WTC11 (cell line): ENCODE measurements around the gene DYSF.

Experiments used
- ATF1 ChIP-seq: sonication (generic); formaldehyde crosslinking; IDR thresholded peaks from 2 replicates; pipeline ENCODE4 v1.8.1; 2023; ENCODE audit warnings: mild to moderate bottlenecking, moderate library complexity, missing genetic modification reagents
- CDX4 ChIP-seq: fragments of 250-450 bp; sonication (Bioruptor Pico); IDR thresholded peaks from 2 replicates; pipeline ENCODE4 v1.9.0; 2021; ENCODE audit warnings: moderate library complexity, mild to moderate bottlenecking, inconsistent platforms, borderline replicate concordance
- CREB1 ChIP-seq: sonication (generic); formaldehyde crosslinking; IDR thresholded peaks from 2 replicates; pipeline ENCODE4 v1.8.0; 2023; ENCODE audit warnings: mild to moderate bottlenecking, missing genetic modification reagents
- CTCF ChIP-seq: fragments of 200-600 bp; IDR thresholded peaks from 2 replicates; pipeline ENCODE4 v1.8.0; 2022; ENCODE audit warnings: antibody characterized with exemption
- ETV6 ChIP-seq: sonication (generic); formaldehyde crosslinking; IDR thresholded peaks from 2 replicates; pipeline ENCODE4 v1.8.1; 2022; ENCODE audit warnings: mild to moderate bottlenecking, missing genetic modification reagents
- FOXK1 ChIP-seq: sonication (generic); formaldehyde crosslinking; IDR thresholded peaks from 2 replicates; pipeline ENCODE4 v1.8.0; 2022; ENCODE audit warnings: mild to moderate bottlenecking, moderate library complexity, missing genetic modification reagents
- GRHL2 ChIP-seq: fragments of 250-450 bp; sonication (Bioruptor Pico); IDR thresholded peaks from 2 replicates; pipeline ENCODE4 v1.8.0; 2022; ENCODE audit warnings: mild to moderate bottlenecking, moderate library complexity; ENCODE audit not compliant: insufficient replicate concordance, severe bottlenecking
- MAX ChIP-seq: sonication (generic); formaldehyde crosslinking; IDR thresholded peaks from 2 replicates; pipeline ENCODE4 v1.8.0; 2022; ENCODE audit warnings: mild to moderate bottlenecking, missing genetic modification reagents
- NFYB ChIP-seq: sonication (generic); formaldehyde crosslinking; conservative IDR thresholded peaks from 2 replicates; pipeline ENCODE4 v1.8.0; 2022; ENCODE audit warnings: low read depth, missing genetic modification reagents
- NR2C2 ChIP-seq: sonication (generic); formaldehyde crosslinking; IDR thresholded peaks from 2 replicates; pipeline ENCODE4 v1.8.0; 2022; ENCODE audit warnings: mild to moderate bottlenecking, missing genetic modification reagents
- SOX15 ChIP-seq: fragments of 250-450 bp; sonication (Bioruptor Pico); IDR thresholded peaks from 2 replicates; pipeline ENCODE4 v1.9.0; 2021; ENCODE audit warnings: mild to moderate bottlenecking
- ZNF263 ChIP-seq: sonication (generic); formaldehyde crosslinking; IDR thresholded peaks from 2 replicates; pipeline ENCODE4 v1.8.1; 2022; ENCODE audit warnings: low read depth, mild to moderate bottlenecking, moderate library complexity, missing genetic modification reagents

- TF ChIP-seq NR2C2 (CRISPR knock-in tag) (no peak), ETV6 (no peak), CREB1 (CRISPR knock-in tag) (no peak), CTCF (no peak), ATF1 (CRISPR knock-in tag) (no peak), CDX4 (CRISPR knock-in tag) (no peak), MAX (CRISPR knock-in tag) (no peak), GRHL2 (no peak), SOX15 (CRISPR knock-in tag) (no peak), NFYB (CRISPR knock-in tag) (no peak), FOXK1 (no peak), ZNF263 (no peak)
Measured at GRCh38 chr2:71633086-71633485, 179.7 kb downstream of the DYSF start.
